Measurements from ENCODE around the gene C2orf68.
A peak's percentile ranks its signal among the peaks of the same experiment; 100 is the strongest.
"Not testable (repeated sequence)": the region's sequence is repeated elsewhere in the genome, so short reads cannot be mapped to it uniquely, and the experiment has no call there.

The C2orf68 gene, protein sequence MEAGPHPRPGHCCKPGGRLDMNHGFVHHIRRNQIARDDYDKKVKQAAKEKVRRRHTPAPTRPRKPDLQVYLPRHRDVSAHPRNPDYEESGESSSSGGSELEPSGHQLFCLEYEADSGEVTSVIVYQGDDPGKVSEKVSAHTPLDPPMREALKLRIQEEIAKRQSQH

DNA sequence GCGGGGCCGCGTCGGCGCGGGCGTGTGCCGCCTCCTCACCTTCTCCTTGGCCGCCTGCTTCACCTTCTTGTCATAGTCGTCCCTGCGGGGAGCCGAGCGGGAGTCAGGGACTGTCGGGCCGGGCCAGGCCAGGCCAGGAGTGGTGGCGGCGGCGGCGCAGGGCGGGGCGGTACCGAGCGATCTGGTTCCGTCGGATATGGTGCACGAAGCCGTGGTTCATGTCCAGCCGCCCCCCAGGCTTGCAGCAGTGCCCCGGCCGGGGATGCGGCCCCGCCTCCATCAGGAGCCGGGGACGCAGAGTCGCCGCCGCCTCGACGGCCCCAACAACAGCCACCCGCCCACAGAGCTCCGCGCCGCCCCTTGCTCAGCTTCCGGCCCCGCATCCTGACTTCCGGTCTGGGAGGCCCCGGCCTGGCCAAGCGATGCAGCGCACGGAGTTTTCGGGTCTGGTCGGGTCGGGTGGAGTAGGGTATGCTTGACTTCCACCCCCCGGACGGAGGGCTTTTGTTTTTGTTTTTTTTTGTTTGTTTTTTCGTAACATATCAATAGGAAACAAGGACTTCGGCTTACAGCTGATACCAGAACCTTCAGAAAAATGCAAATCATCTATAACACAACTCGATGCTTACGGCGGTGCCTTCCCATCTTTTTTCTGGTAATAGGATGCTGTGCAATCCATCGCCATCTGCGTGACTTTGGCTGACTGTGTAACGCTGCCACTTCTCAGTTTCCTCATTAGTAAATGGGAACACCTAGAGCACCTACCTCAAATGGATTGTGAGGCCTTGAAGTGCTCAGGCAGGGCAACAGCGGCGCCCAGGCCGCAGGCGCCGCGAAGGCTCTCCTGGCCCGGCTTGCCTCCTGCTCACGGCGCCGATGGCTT is at the start of gene C2orf68:
Gene C2orf68 (minus strand): TSS at position 362 of the 883 bp plus-strand sequence. CDS start 82 bp downstream, at position 280.
- peak within 1 kb of the TSS; percentile 97 for H3K27ac Mint-ChIP-seq
- H3K36me3 Mint-ChIP-seq = peaks cover 4% of the 10 kb centered on the region
- H3K27me3 Mint-ChIP-seq = no peaks in the 10 kb centered on the region
- no peaks in the 10 kb centered on the region for H3K9me3 Mint-ChIP-seq
- peaks cover 35% of the 10 kb centered on the region for H3K4me1 Mint-ChIP-seq
- peak within 1 kb of the TSS; percentile 98 for H3K4me3 Mint-ChIP-seq

- Mint-ChIP-seq H3K4me1 (no peaks in the 10 kb centered on the region), H3K27ac (no peak overlapping the region), H3K9me3 (no peaks in the 10 kb centered on the region), H3K27me3 (no peaks in the 10 kb centered on the region), H3K4me3 (no peak overlapping the region), H3K36me3 (peaks cover 3% of the 10 kb centered on the region)
Observed at GRCh38 chr2:85661139-85661858, 49.4 kb upstream of the C2orf68 start.

DNA sequence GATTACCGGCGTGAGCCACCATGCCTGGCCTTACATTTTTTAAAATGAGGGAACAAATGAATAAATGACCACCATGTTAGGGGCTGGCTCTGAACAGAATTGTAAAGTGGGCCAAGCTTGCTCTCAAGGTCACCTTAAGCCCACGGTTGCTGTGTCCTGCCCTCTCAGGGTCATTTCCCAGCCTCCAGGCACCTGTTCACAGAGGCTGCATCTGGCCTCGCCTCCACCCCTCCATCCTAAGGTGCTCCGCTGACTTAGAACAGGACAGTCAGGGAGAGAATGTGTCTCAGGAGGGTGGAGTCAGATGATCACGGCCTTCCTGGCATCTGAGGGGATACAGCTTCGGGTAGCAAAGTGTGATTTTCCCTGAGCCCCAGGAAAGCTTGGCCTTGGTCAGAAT is 48.9 kb upstream of the C2orf68 start:
- Mint-ChIP-seq H3K4me3 (no peak overlapping the region), H3K36me3 (peaks cover 3% of the 10 kb centered on the region), H3K27me3 (no peaks in the 10 kb centered on the region), H3K9me3 (no peaks in the 10 kb centered on the region), H3K4me1 (no peaks in the 10 kb centered on the region), H3K27ac (no peak overlapping the region)

- H3K9me3 Mint-ChIP-seq, H3K4me1 Mint-ChIP-seq, H3K27ac Mint-ChIP-seq, H3K4me3 Mint-ChIP-seq, H3K27me3 Mint-ChIP-seq, H3K36me3 Mint-ChIP-seq: not testable (repeated sequence)
Observed at GRCh38 chr2:85660301-85660700, 48.4 kb upstream of the C2orf68 start.

DNA sequence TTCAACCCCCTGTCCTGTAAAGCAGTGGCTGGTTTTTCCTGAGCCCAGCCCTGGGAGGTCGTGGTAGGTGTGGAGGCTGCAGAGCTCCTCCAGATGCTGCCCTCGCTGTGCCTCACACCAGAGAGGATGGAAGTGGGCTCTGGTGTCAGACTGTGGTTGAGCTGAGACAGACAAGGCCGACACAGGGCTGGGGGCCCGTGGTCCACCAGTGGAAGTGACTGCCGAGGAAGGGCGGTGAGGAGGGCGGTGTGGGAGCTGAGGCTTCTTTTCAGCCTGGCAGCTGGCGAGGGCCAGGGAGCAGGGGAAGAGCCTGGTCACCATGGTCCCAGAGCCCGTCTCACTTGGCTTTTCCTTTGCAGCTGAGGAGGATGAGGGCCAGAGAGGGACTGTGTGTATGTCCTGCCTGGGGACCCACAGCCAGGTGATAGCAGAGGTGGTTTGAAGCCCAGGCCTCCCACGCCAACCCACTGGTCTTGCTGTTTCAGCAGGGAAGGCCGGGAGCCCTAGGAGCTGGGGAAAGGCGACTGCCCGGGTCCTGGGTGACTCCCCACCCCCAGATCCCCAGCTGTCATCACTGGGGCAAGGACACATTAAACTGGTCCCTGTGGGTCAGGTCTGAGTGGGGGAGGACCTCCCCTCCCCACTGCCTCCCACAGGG is 47.6 kb upstream of the C2orf68 start:
- H3K9me3 Mint-ChIP-seq = no peaks in the 10 kb centered on the region
- no peaks in the 10 kb centered on the region for H3K4me1 Mint-ChIP-seq
- H3K27me3 Mint-ChIP-seq = no peaks in the 10 kb centered on the region
- no peak overlapping the region for H3K4me3 Mint-ChIP-seq
- H3K36me3 Mint-ChIP-seq = peaks cover 3% of the 10 kb centered on the region
- H3K27ac Mint-ChIP-seq = peak overlapping the region; percentile 51

DNA sequence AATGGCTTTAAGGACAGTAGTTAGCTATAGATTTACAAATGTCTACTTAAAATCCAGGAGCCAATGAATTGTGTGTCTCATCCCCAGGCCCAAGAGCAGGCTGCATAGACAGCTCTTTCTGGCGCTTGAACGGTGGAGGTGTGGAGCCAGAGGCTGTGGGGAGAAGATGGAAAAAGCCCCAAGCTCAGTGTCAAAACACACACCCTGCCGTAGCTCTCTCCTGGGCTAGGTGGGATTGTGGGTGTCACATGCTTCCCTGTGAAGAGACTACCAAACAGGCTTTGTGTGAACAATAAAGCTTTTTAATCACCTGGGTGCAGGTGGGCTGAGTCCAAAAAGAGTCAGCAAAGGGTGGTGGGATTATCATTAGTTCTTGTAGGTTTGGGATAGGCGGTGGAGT is 45.5 kb upstream of the C2orf68 start:
- not testable (repeated sequence) for H3K9me3 Mint-ChIP-seq, H3K27me3 Mint-ChIP-seq, H3K36me3 Mint-ChIP-seq, H3K4me3 Mint-ChIP-seq, H3K4me1 Mint-ChIP-seq
- peak overlapping the region; percentile 20 for H3K27ac Mint-ChIP-seq

DNA sequence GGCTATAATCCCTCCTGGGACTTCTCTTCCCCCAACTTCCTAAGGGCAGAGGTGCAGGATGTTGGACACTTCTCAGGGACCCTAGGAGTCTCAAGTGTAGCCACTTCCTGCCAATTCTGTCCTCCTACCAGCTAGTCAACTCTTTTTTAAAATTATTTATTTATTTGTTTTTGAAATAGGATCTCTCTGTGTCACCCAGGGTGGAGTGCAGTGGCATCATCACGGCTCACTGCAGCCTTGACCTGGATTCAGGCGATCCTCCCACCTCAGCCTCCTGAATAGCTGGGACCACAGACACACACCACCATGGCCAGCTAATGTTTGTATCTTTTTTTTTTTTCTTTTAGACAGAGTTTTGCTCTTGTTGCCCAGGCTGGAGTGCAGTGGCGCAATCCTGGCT is 44.6 kb upstream of the C2orf68 start:
- H3K4me3 Mint-ChIP-seq = no peak overlapping the region
- H3K36me3 Mint-ChIP-seq = peaks cover 12% of the 10 kb centered on the region
- H3K4me1 Mint-ChIP-seq = no peaks in the 10 kb centered on the region
- no peaks in the 10 kb centered on the region for H3K9me3 Mint-ChIP-seq
- H3K27me3 Mint-ChIP-seq = no peaks in the 10 kb centered on the region
- H3K27ac Mint-ChIP-seq = no peak overlapping the region

DNA sequence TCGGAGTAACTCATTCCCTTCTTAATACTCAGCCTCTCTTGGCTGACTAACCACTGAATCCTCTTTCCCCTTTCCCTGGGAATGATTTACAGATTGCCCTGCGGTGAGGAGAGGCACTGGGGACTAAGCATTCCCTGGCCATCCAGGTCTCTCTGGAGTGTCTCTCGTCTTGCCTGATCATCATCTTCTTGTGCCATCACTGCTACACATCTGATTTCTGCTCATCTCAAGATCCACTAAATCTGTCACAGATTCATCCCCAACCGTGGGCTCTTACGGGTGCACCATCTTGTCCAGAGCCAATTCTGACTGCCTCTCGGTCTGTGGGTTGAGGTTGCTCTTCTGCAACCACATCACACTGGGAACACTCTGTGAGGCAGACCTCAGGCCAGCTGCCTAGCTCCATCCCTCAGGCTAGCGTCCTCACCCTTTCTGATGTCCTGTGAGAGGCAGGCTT is 44.1 kb upstream of the C2orf68 start:
- Mint-ChIP-seq H3K36me3 (peaks cover 12% of the 10 kb centered on the region), H3K4me3 (no peak overlapping the region), H3K27ac (no peak overlapping the region)

DNA sequence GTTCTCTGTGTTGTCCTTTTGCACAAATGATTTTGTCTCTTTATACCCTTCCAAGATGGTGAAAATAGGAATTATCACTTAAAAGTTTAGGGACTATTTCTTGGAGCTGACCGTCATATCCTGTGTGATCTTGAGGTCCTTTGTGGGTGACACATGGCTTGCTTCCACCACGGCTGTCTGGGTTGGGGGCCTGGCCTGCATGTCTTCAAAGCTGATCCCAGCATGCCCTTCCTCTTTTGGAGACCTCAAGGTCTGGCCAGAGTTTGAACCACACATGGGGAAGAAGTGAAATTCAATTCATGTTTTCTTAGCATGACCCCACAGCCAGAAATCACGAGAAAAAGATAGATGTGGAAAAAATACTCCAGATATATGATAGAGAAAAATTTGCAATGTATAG is 42.1 kb upstream of the C2orf68 start:
- H3K4me1 Mint-ChIP-seq = no peaks in the 10 kb centered on the region
- no peaks in the 10 kb centered on the region for H3K9me3 Mint-ChIP-seq
- H3K27ac Mint-ChIP-seq = no peak overlapping the region
- H3K27me3 Mint-ChIP-seq = no peaks in the 10 kb centered on the region
- H3K4me3 Mint-ChIP-seq = no peak overlapping the region
- H3K36me3 Mint-ChIP-seq = peaks cover 16% of the 10 kb centered on the region

More for the DNA sequence above, 44.1 kb upstream of the C2orf68 start:
- H3K27me3 Mint-ChIP-seq = no peaks in the 10 kb centered on the region
- H3K9me3 Mint-ChIP-seq = no peaks in the 10 kb centered on the region
- no peaks in the 10 kb centered on the region for H3K4me1 Mint-ChIP-seq

GRCh38 chr2:85652056-85652455 is 40.2 kb upstream of the C2orf68 start:
- Mint-ChIP-seq H3K27me3 (no peaks in the 10 kb centered on the region), H3K27ac (no peak overlapping the region), H3K4me1 (no peaks in the 10 kb centered on the region), H3K36me3 (peaks cover 21% of the 10 kb centered on the region), H3K4me3 (no peak overlapping the region), H3K9me3 (no peaks in the 10 kb centered on the region)

- no peaks in the 10 kb centered on the region for H3K27me3 Mint-ChIP-seq
- H3K9me3 Mint-ChIP-seq = no peaks in the 10 kb centered on the region
- H3K27ac Mint-ChIP-seq = peak overlapping the region; percentile 72
- H3K4me1 Mint-ChIP-seq = no peaks in the 10 kb centered on the region
- H3K36me3 Mint-ChIP-seq = peaks cover 21% of the 10 kb centered on the region
- no peak overlapping the region for H3K4me3 Mint-ChIP-seq
Observed at GRCh38 chr2:85651097-85651496, 39.2 kb upstream of the C2orf68 start.

- H3K4me1 Mint-ChIP-seq = no peaks in the 10 kb centered on the region
- H3K4me3 Mint-ChIP-seq = no peak overlapping the region
- no peaks in the 10 kb centered on the region for H3K27me3 Mint-ChIP-seq
- H3K9me3 Mint-ChIP-seq = no peaks in the 10 kb centered on the region
- H3K27ac Mint-ChIP-seq = no peak overlapping the region
- H3K36me3 Mint-ChIP-seq = peaks cover 21% of the 10 kb centered on the region
Observed at GRCh38 chr2:85650456-85650855, 38.6 kb upstream of the C2orf68 start.

DNA sequence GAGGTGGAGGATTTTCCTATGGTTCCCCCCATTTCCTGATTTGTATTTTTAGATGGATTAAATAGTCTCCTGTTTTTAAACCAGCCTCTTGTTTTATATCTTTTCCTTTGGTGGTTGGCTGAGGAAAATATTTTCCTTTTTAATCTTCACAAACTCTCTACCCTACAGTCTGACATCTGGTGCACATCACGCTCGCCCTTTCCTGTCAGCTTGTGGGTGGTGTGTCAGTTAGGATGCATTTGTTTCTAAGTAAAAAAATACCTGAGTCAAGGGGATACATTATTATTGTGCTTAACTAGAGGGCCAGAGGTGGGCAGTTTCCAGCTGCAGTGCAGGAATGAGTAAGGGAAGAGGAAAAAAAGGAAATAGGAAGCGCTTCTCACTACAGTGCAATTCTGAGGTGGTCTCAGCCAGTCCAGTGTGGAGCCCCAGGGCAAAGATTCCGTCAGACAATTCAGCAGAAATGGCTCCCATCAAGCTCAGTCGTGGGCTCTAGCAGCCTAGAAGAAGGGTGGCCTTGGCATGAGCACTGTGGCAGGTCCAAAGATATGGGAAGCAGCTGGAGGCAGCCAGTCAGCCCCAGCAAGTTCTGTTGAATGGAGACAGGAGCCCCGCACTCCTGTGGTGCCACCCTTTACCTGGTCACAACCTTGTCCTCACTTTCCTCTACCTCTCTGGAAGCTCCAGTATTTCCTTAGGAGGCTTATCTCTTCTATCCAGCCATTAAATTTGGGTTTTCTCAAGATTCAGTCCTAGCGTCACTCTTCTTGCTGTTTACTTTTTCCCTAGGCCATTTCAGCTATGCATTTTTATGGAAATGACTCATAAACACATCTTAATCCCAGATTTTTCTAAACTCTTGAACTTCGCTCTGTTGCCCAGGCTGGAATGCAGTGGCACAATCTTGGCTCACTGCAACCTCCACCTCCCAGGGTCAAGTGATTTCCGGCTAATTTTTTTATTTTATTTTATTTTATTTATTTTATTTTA is 37.6 kb upstream of the C2orf68 start:
- Mint-ChIP-seq H3K27ac (no peak overlapping the region), H3K36me3 (peaks cover 21% of the 10 kb centered on the region), H3K9me3 (no peaks in the 10 kb centered on the region), H3K4me1 (no peaks in the 10 kb centered on the region), H3K4me3 (no peak overlapping the region), H3K27me3 (no peaks in the 10 kb centered on the region)

- Mint-ChIP-seq H3K4me1 (no peaks in the 10 kb centered on the region), H3K27ac (peak overlapping the region; percentile 14), H3K27me3 (no peaks in the 10 kb centered on the region), H3K9me3 (no peaks in the 10 kb centered on the region), H3K4me3 (no peak overlapping the region), H3K36me3 (peaks cover 17% of the 10 kb centered on the region)
Observed at GRCh38 chr2:85648619-85649018, 36.8 kb upstream of the C2orf68 start.
